Measurements from ENCODE around the gene KIAA1958.

DNA sequence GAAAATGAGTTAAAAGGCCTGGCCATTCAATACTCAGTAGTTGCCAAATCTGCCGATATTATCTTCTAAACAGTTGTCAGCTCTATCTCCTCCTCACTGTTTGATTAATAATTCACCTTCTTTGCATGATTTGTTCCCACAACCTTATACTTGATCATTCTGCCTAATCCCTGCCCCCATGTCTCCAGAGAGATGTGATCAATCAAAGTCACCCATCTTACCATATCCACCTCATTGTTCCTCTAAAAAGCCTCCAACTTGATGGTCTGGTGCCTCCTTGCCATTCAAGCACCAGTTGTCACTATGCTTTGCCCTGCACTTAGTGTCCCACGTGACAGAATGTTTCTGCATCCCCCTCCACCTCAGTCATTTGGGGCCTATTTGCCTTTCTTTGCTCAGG lies 41.3 kb downstream of the KIAA1958 start:
- TF ChIP-seq, protein P1, sequence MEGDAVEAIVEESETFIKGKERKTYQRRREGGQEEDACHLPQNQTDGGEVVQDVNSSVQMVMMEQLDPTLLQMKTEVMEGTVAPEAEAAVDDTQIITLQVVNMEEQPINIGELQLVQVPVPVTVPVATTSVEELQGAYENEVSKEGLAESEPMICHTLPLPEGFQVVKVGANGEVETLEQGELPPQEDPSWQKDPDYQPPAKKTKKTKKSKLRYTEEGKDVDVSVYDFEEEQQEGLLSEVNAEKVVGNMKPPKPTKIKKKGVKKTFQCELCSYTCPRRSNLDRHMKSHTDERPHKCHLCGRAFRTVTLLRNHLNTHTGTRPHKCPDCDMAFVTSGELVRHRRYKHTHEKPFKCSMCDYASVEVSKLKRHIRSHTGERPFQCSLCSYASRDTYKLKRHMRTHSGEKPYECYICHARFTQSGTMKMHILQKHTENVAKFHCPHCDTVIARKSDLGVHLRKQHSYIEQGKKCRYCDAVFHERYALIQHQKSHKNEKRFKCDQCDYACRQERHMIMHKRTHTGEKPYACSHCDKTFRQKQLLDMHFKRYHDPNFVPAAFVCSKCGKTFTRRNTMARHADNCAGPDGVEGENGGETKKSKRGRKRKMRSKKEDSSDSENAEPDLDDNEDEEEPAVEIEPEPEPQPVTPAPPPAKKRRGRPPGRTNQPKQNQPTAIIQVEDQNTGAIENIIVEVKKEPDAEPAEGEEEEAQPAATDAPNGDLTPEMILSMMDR (IDR thresholded peaks at IDR 0.05): no peak
- no peak for TF ChIP-seq EZH2 (IDR thresholded peaks at IDR 0.05; ENCODE audit: borderline replicate concordance, insufficient read depth, low read depth, low read length, poor library complexity, severe bottlenecking)
